Measurements from ENCODE around the gene MYH11.

The MYH11 gene

GRCh38 chr16:15723808-15724207, 133.0 kb downstream of the MYH11 start:
- TF ChIP-seq EZH2phosphoT487 (IDR thresholded peaks at IDR 0.05; ENCODE audit: low read depth) = no peak
- no peak for TF ChIP-seq CTCF (IDR thresholded peaks at IDR 0.05; ENCODE audit: low read depth, low read length)
- Histone ChIP-seq H3K79me2 (ENCODE audit: low read length) (no peaks in the 10 kb centered on the region), H3K27ac (ENCODE audit: low read length) (no peak overlapping the region), H3K4me2 (ENCODE audit: low read length) (no peak overlapping the region), H3K36me3 (replicated peaks; ENCODE audit: low read depth, low read length) (peaks cover 17% of the 10 kb centered on the region), H3K4me1 (ENCODE audit: low read length) (no peaks in the 10 kb centered on the region), H4K20me1 (ENCODE audit: insufficient read depth, low read length) (no peaks in the 10 kb centered on the region), H3K4me3 (ENCODE audit: low read length) (no peak overlapping the region), H3K27me3 (ENCODE audit: low read depth, low read length) (no peaks in the 10 kb centered on the region), H2AFZ (ENCODE audit: low read depth, low read length) (no peak overlapping the region), H3K9ac (ENCODE audit: low read length) (no peak overlapping the region), H3K9me3 (ENCODE audit: insufficient read depth, low read length) (no peaks in the 10 kb centered on the region)

- Histone ChIP-seq H3K4me2 (ENCODE audit: low read length) (no peak overlapping the region), H3K9ac (ENCODE audit: low read length) (no peak overlapping the region), H3K27ac (ENCODE audit: low read length) (no peak overlapping the region), H2AFZ (ENCODE audit: low read depth, low read length) (no peak overlapping the region), H3K27me3 (ENCODE audit: low read depth, low read length) (no peaks in the 10 kb centered on the region), H4K20me1 (ENCODE audit: insufficient read depth, low read length) (no peaks in the 10 kb centered on the region), H3K4me1 (ENCODE audit: low read length) (no peaks in the 10 kb centered on the region), H3K9me3 (ENCODE audit: insufficient read depth, low read length) (no peaks in the 10 kb centered on the region), H3K36me3 (replicated peaks; ENCODE audit: low read depth, low read length) (peaks cover 21% of the 10 kb centered on the region), H3K79me2 (ENCODE audit: low read length) (no peaks in the 10 kb centered on the region), H3K4me3 (ENCODE audit: low read length) (no peak overlapping the region)
- TF ChIP-seq CTCF (IDR thresholded peaks at IDR 0.05; ENCODE audit: low read depth, low read length) = no peak
- TF ChIP-seq EZH2phosphoT487 (IDR thresholded peaks at IDR 0.05; ENCODE audit: low read depth) = no peak
Measured at GRCh38 chr16:15721018-15721417, 135.8 kb downstream of the MYH11 start.

- TF ChIP-seq EZH2phosphoT487 (IDR thresholded peaks at IDR 0.05; ENCODE audit: low read depth) = no peak
- TF ChIP-seq CTCF (IDR thresholded peaks at IDR 0.05; ENCODE audit: low read depth, low read length) = no peak
- Histone ChIP-seq H3K27me3 (ENCODE audit: low read depth, low read length) (no peaks in the 10 kb centered on the region), H2AFZ (ENCODE audit: low read depth, low read length) (no peak overlapping the region), H3K9ac (ENCODE audit: low read length) (no peak overlapping the region), H3K4me1 (ENCODE audit: low read length) (peaks cover 18% of the 10 kb centered on the region), H3K4me3 (ENCODE audit: low read length) (no peak overlapping the region), H3K79me2 (ENCODE audit: low read length) (no peaks in the 10 kb centered on the region), H3K9me3 (ENCODE audit: insufficient read depth, low read length) (no peaks in the 10 kb centered on the region), H3K27ac (ENCODE audit: low read length) (no peak overlapping the region), H3K4me2 (ENCODE audit: low read length) (no peak overlapping the region), H4K20me1 (ENCODE audit: insufficient read depth, low read length) (no peaks in the 10 kb centered on the region), H3K36me3 (replicated peaks; ENCODE audit: low read depth, low read length) (peaks cover 9% of the 10 kb centered on the region)
Measured at GRCh38 chr16:15716694-15717447, 140.0 kb downstream of the MYH11 start.

DNA sequence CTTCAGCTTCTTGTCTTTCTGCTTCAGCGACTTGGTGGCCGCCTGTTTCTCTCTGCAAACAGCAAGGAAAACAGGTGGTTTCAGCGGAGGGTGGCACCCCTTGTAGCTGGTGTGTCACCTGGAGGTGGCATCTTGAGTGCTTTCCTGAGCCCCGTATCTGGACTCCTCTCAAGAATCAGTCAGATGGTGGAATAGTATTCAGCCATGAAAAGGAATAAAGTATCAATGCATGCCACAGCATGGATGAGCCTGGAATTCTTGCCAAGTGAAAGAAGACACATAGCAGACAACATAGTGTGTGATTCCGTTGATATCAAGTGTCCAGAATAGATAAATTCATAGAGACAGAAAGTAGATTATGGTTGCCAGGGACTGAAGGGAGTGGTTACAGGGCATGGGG, 141.6 kb downstream of the MYH11 start:
- H3K27ac ChIP-seq (ENCODE audit: low read length) = no peak overlapping the region
- no peaks in the 10 kb centered on the region for H3K9me3 ChIP-seq (ENCODE audit: insufficient read depth, low read length)
- no peak overlapping the region for H3K4me2 ChIP-seq (ENCODE audit: low read length)
- H3K9ac ChIP-seq (ENCODE audit: low read length) = no peak overlapping the region
- no peak overlapping the region for H2AFZ ChIP-seq (ENCODE audit: low read depth, low read length)
- no peak overlapping the region for H3K4me3 ChIP-seq (ENCODE audit: low read length)
- no peak for TF ChIP-seq CTCF (IDR thresholded peaks at IDR 0.05; ENCODE audit: low read depth, low read length)
- no peaks in the 10 kb centered on the region for H4K20me1 ChIP-seq (ENCODE audit: insufficient read depth, low read length)
- H3K4me1 ChIP-seq (ENCODE audit: low read length) = peaks cover 19% of the 10 kb centered on the region
- H3K79me2 ChIP-seq (ENCODE audit: low read length) = no peaks in the 10 kb centered on the region
- H3K27me3 ChIP-seq (ENCODE audit: low read depth, low read length) = no peaks in the 10 kb centered on the region
- peaks cover 9% of the 10 kb centered on the region for H3K36me3 ChIP-seq (replicated peaks; ENCODE audit: low read depth, low read length)
